Endothelial cell of umbilical vein (primary cell): Measurements from ENCODE around the gene SHMT1.
"Not testable (repeated sequence)": the region's sequence is repeated elsewhere in the genome, so short reads cannot be mapped to it uniquely, and the experiment has no call there.

Experiments
- MAX ChIP-seq: IDR thresholded peaks from 2 replicates; pipeline ENCODE4 v1.6.1; 2011; ENCODE audit not compliant: insufficient read depth, insufficient read length
- POLR2A ChIP-seq: IDR thresholded peaks from 2 replicates; pipeline ENCODE4 v1.6.1; 2012; ENCODE audit warnings: low read depth, mild to moderate bottlenecking, control low read depth, low read length
- POLR2AphosphoS5 ChIP-seq: IDR thresholded peaks from 2 replicates; pipeline ENCODE4 v1.6.1; 2012; ENCODE audit warnings: low read depth, mild to moderate bottlenecking, control low read depth, low read length, moderate library complexity; ENCODE audit not compliant: insufficient read depth
- TF ChIP-seq, protein P1 (sequence below), 2 donors: IDR thresholded peaks; 1 replicate in 1 of 2; 2 replicates in 1 of 2; pipeline ENCODE4 v1.5.1; 2011; ENCODE audit warnings: low read length in 2 of 2, mild to moderate bottlenecking in 2 of 2, moderate library complexity in 2 of 2, control low read depth in 1 of 2, inconsistent platforms in 1 of 2, low read depth in 1 of 2; ENCODE audit not compliant: insufficient read depth in 1 of 2; ENCODE audit errors: extremely low read depth in 1 of 2

GRCh38 chr17:18338158-18338557 is 25.2 kb downstream of the SHMT1 start:
- TF ChIP-seq POLR2AphosphoS5, POLR2A, MAX: not testable (repeated sequence)
- TF ChIP-seq, protein P1, sequence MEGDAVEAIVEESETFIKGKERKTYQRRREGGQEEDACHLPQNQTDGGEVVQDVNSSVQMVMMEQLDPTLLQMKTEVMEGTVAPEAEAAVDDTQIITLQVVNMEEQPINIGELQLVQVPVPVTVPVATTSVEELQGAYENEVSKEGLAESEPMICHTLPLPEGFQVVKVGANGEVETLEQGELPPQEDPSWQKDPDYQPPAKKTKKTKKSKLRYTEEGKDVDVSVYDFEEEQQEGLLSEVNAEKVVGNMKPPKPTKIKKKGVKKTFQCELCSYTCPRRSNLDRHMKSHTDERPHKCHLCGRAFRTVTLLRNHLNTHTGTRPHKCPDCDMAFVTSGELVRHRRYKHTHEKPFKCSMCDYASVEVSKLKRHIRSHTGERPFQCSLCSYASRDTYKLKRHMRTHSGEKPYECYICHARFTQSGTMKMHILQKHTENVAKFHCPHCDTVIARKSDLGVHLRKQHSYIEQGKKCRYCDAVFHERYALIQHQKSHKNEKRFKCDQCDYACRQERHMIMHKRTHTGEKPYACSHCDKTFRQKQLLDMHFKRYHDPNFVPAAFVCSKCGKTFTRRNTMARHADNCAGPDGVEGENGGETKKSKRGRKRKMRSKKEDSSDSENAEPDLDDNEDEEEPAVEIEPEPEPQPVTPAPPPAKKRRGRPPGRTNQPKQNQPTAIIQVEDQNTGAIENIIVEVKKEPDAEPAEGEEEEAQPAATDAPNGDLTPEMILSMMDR (IDR thresholded peaks at IDR 0.05; ENCODE audit: extremely low read depth in 1 of 2, insufficient read depth in 1 of 2, low read depth in 1 of 2, low read length in 2 of 2): not testable (repeated sequence)
